Measurements from ENCODE around the gene ZBTB32.

ZBTB32 gene

DNA sequence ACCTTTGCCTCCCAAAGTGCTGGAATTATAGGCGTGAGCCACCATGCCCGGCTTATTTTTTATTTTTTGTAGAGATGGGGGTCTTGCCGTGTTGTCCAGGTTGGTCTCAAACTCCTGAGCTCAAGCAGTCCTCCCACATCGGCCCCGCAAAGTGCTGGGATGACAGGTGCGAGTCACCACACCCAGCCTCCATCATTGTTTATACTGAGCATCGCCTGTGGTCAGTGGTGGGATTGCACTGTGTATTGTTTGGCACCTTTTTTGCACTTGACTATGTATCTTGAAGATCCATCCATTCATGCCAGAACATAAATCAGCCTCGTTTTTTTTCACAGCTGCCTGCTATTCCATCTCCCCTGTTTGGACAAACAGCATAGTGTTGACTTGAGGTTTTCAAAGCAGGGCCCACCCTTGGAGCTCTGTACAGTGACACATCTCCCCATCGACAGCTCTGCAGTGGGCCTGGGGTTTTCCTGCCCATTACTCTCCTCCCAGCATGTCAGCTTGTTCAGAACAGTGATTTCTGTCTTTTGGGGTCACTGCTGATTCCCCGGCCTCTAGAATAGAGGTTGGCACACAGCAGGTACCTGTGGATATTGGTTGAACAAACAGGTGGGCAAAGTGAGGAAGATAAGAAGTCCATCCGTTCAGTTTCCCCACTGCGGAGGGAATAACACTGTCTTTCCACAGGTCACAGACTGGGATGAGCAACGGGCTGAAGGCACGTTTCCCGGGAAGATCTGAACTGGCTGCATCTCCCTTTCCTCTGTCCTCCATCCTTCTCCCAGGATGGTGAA is 46.3 kb upstream of the ZBTB32 start:
- Histone ChIP-seq H3K9ac (ENCODE audit: low read length) (no peak overlapping the region), H3K79me1 (replicated peaks; ENCODE audit: low read length, poor library complexity, severe bottlenecking) (peaks cover 19% of the 10 kb centered on the region), H2AK5ac (ENCODE audit: low read length, severe bottlenecking) (no peak overlapping the region), H3K23ac (ENCODE audit: low read length in 2 of 2) (no peak overlapping the region), H3K18ac (ENCODE audit: low read depth in 1 of 2, low read length in 2 of 2) (no peak overlapping the region), H3K4me1 (ENCODE audit: control insufficient read depth, insufficient read depth, low read depth, low read length) (peaks cover 3% of the 10 kb centered on the region), H3K36me3 (ENCODE audit: control insufficient read depth in 1 of 2, insufficient read depth in 2 of 2, low read depth in 1 of 2, low read length in 2 of 2) (peaks cover 64 to 69% of the 10 kb centered on the region in 2 experiments), H3K4me2 (ENCODE audit: low read length, poor library complexity, severe bottlenecking) (no peak overlapping the region), H4K8ac (ENCODE audit: low read length) (no peak overlapping the region), H2BK120ac (ENCODE audit: low read depth, low read length) (no peak overlapping the region), H3K27me3 (ENCODE audit: control insufficient read depth in 1 of 2, insufficient read depth in 1 of 2, low read length in 2 of 2) (no peaks in the 10 kb centered on the region), H3K4me3 (ENCODE audit: insufficient read depth in 1 of 2, low read depth in 1 of 2, low read length in 2 of 2) (no peak overlapping the region), H2BK15ac (ENCODE audit: low read depth, poor library complexity, severe bottlenecking) (no peak overlapping the region), H4K91ac (ENCODE audit: low read length) (no peak overlapping the region), H2BK5ac (ENCODE audit: low read depth, low read length, poor library complexity, severe bottlenecking) (no peak overlapping the region), H3K14ac (ENCODE audit: low read length in 2 of 2) (no peak overlapping the region), H3K9me3 (ENCODE audit: control insufficient read depth, low read length) (no peaks in the 10 kb centered on the region), H3K4ac (ENCODE audit: low read depth in 1 of 2, low read length in 2 of 2) (no peak overlapping the region), H2AFZ (ENCODE audit: low read depth, low read length) (no peak overlapping the region), H2BK12ac (ENCODE audit: low read length in 2 of 2) (no peak overlapping the region), H3K27ac (ENCODE audit: low read length, poor library complexity, severe bottlenecking) (no peak overlapping the region)
- 95% methylated on average over 15 of the region's 15 CpGs for WGBS
- no peak for DNase-seq

DNA sequence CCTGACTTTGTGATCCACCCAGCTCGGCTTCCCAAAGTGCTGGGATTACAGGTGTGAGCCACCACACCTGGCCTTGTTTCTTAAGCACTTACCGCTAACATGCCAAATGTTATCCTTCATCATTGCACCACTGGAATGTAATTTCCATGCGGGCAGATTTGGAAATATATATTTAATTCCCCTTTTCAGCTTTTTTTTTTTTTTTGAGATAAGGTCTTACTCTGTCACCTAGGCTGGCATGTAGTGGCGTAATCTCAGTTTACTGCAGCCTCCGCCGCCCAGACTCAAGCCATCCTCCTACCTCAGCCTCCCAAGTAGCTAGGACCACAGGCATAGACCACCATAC is 42.4 kb upstream of the ZBTB32 start:
- no peak overlapping the region for H2BK15ac ChIP-seq (ENCODE audit: low read depth, poor library complexity, severe bottlenecking)
- peaks cover 8% of the 10 kb centered on the region for H3K79me1 ChIP-seq (replicated peaks; ENCODE audit: low read length, poor library complexity, severe bottlenecking)
- WGBS, result 100% methylated on average over 3 of the region's 6 CpGs
- no peak overlapping the region for H3K23ac ChIP-seq (ENCODE audit: low read length in 2 of 2)
- H3K18ac ChIP-seq (ENCODE audit: low read depth in 1 of 2, low read length in 2 of 2), result no peak overlapping the region
- H4K8ac ChIP-seq (ENCODE audit: low read length), result no peak overlapping the region
- H3K4me1 ChIP-seq (ENCODE audit: control insufficient read depth, insufficient read depth, low read depth, low read length), result peaks cover 3% of the 10 kb centered on the region
- H3K27ac ChIP-seq (ENCODE audit: low read length, poor library complexity, severe bottlenecking), result no peak overlapping the region
- no peak overlapping the region for H2BK5ac ChIP-seq (ENCODE audit: low read depth, low read length, poor library complexity, severe bottlenecking)
- no peak overlapping the region for H3K4me2 ChIP-seq (ENCODE audit: low read length, poor library complexity, severe bottlenecking)
- no peak overlapping the region for H3K4ac ChIP-seq (ENCODE audit: low read depth in 1 of 2, low read length in 2 of 2)
- H3K9me3 ChIP-seq (ENCODE audit: control insufficient read depth, low read length), result no peaks in the 10 kb centered on the region
- no peak overlapping the region for H2AK5ac ChIP-seq (ENCODE audit: low read length, severe bottlenecking)
- H3K4me3 ChIP-seq (ENCODE audit: insufficient read depth in 1 of 2, low read depth in 1 of 2, low read length in 2 of 2), result no peak overlapping the region
- H3K36me3 ChIP-seq (ENCODE audit: control insufficient read depth in 1 of 2, insufficient read depth in 2 of 2, low read depth in 1 of 2, low read length in 2 of 2), result peaks cover 44 to 51% of the 10 kb centered on the region in 2 experiments
- no peak overlapping the region for H3K14ac ChIP-seq (ENCODE audit: low read length in 2 of 2)
- H3K9ac ChIP-seq (ENCODE audit: low read length), result no peak overlapping the region
- no peak for DNase-seq
- no peak overlapping the region for H2BK12ac ChIP-seq (ENCODE audit: low read length in 2 of 2)
- H3K27me3 ChIP-seq (ENCODE audit: control insufficient read depth in 1 of 2, insufficient read depth in 1 of 2, low read length in 2 of 2), result no peaks in the 10 kb centered on the region
- H2BK120ac ChIP-seq (ENCODE audit: low read depth, low read length), result no peak overlapping the region
- H4K91ac ChIP-seq (ENCODE audit: low read length), result no peak overlapping the region
- no peak overlapping the region for H2AFZ ChIP-seq (ENCODE audit: low read depth, low read length)

DNA sequence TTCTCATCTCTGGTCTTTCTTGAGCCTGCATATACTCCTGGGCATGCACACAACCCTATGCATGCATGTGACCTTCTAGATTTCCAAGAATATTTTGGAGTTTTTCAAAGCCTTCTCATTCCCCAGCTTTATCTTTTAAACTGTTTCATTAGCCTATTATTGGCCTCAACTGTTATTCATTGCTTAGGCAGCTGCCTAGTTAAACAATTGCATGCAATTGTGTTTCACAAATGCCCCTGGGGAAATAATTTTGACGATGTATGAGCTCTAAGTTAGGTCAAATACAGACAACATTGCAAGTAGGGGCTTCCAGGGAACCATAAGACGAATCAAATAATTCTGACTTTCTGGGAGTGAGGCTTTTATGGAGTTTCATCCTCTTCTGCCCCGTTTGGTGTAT is 40.4 kb upstream of the ZBTB32 start:
- no peak overlapping the region for H4K91ac ChIP-seq (ENCODE audit: low read length)
- no peak overlapping the region for H3K4me2 ChIP-seq (ENCODE audit: low read length, poor library complexity, severe bottlenecking)
- no peak overlapping the region for H2AK5ac ChIP-seq (ENCODE audit: low read length, severe bottlenecking)
- no peak overlapping the region for H3K4ac ChIP-seq (ENCODE audit: low read depth in 1 of 2, low read length in 2 of 2)
- no peak overlapping the region for H4K8ac ChIP-seq (ENCODE audit: low read length)
- H3K4me3 ChIP-seq (ENCODE audit: insufficient read depth in 1 of 2, low read depth in 1 of 2, low read length in 2 of 2), result no peak overlapping the region
- no peak overlapping the region for H2BK15ac ChIP-seq (ENCODE audit: low read depth, poor library complexity, severe bottlenecking)
- H3K14ac ChIP-seq (ENCODE audit: low read length in 2 of 2), result no peak overlapping the region
- H3K23ac ChIP-seq (ENCODE audit: low read length in 2 of 2), result no peak overlapping the region
- DNase-seq, result no peak
- no peaks in the 10 kb centered on the region for H3K79me1 ChIP-seq (replicated peaks; ENCODE audit: low read length, poor library complexity, severe bottlenecking)
- H2BK120ac ChIP-seq (ENCODE audit: low read depth, low read length), result no peak overlapping the region
- no peak overlapping the region for H2BK5ac ChIP-seq (ENCODE audit: low read depth, low read length, poor library complexity, severe bottlenecking)
- H3K27ac ChIP-seq (ENCODE audit: low read length, poor library complexity, severe bottlenecking), result no peak overlapping the region
- H2AFZ ChIP-seq (ENCODE audit: low read depth, low read length), result no peak overlapping the region
- no peaks in the 10 kb centered on the region for H3K27me3 ChIP-seq (ENCODE audit: control insufficient read depth in 1 of 2, insufficient read depth in 1 of 2, low read length in 2 of 2)
- WGBS, result 88% methylated on average over 3 of the region's 3 CpGs
- H3K36me3 ChIP-seq (ENCODE audit: control insufficient read depth in 1 of 2, insufficient read depth in 2 of 2, low read depth in 1 of 2, low read length in 2 of 2), result peaks cover 26 to 33% of the 10 kb centered on the region in 2 experiments
- H2BK12ac ChIP-seq (ENCODE audit: low read length in 2 of 2), result no peak overlapping the region
- no peak overlapping the region for H3K9ac ChIP-seq (ENCODE audit: low read length)
- H3K9me3 ChIP-seq (ENCODE audit: control insufficient read depth, low read length), result no peaks in the 10 kb centered on the region
- no peak overlapping the region for H3K18ac ChIP-seq (ENCODE audit: low read depth in 1 of 2, low read length in 2 of 2)
- H3K4me1 ChIP-seq (ENCODE audit: control insufficient read depth, insufficient read depth, low read depth, low read length), result peaks cover 3% of the 10 kb centered on the region

DNA sequence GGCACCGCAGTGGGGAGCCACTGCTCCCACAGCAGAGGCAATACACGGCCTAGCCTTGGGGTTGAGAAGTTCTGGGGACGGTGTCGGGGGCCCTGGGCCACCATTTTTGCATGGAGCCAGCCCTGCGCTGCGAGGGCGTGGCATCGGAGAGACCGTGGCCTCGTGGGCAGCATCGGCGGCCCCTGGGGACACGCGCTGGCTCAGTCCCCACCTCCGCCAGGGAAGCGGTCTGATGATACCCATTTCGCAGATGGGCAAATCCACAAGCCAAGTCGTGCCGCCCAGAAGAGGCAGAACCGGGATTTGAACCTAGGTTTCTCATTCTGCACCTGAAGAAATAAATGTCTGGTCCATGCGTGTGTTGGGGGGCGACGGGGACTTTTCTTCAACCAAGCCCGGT is 39.2 kb upstream of the ZBTB32 start:
- Histone ChIP-seq H2BK120ac (ENCODE audit: low read depth, low read length) (no peak overlapping the region), H2BK15ac (ENCODE audit: low read depth, poor library complexity, severe bottlenecking) (no peak overlapping the region), H3K9me3 (ENCODE audit: control insufficient read depth, low read length) (no peaks in the 10 kb centered on the region), H3K4me1 (ENCODE audit: control insufficient read depth, insufficient read depth, low read depth, low read length) (peaks cover 3% of the 10 kb centered on the region), H3K4ac (ENCODE audit: low read depth in 1 of 2, low read length in 2 of 2) (no peak overlapping the region), H4K91ac (ENCODE audit: low read length) (no peak overlapping the region), H2BK12ac (ENCODE audit: low read length in 2 of 2) (no peak overlapping the region), H3K14ac (ENCODE audit: low read length in 2 of 2) (no peak overlapping the region), H3K4me3 (ENCODE audit: insufficient read depth in 1 of 2, low read depth in 1 of 2, low read length in 2 of 2) (no peak overlapping the region), H2AFZ (ENCODE audit: low read depth, low read length) (no peak overlapping the region), H2BK5ac (ENCODE audit: low read depth, low read length, poor library complexity, severe bottlenecking) (no peak overlapping the region), H3K9ac (ENCODE audit: low read length) (no peak overlapping the region), H2AK5ac (ENCODE audit: low read length, severe bottlenecking) (no peak overlapping the region), H3K79me1 (replicated peaks; ENCODE audit: low read length, poor library complexity, severe bottlenecking) (no peaks in the 10 kb centered on the region), H4K8ac (ENCODE audit: low read length) (no peak overlapping the region), H3K27ac (ENCODE audit: low read length, poor library complexity, severe bottlenecking) (no peak overlapping the region), H3K18ac (ENCODE audit: low read depth in 1 of 2, low read length in 2 of 2) (no peak overlapping the region), H3K23ac (ENCODE audit: low read length in 2 of 2) (peak overlapping the region in 1 of 2 experiments; percentile 28), H3K36me3 (ENCODE audit: control insufficient read depth in 1 of 2, insufficient read depth in 2 of 2, low read depth in 1 of 2, low read length in 2 of 2) (peaks cover 17 to 26% of the 10 kb centered on the region in 2 experiments), H3K4me2 (ENCODE audit: low read length, poor library complexity, severe bottlenecking) (no peak overlapping the region), H3K27me3 (ENCODE audit: control insufficient read depth in 1 of 2, insufficient read depth in 1 of 2, low read length in 2 of 2) (peaks cover 7 to 10% of the 10 kb centered on the region in 2 experiments)
- no peak for DNase-seq
- 93% methylated on average over 24 of the region's 24 CpGs for WGBS

Measured in mesenchymal stem cell (in vitro differentiated cells and primary cell).